ENCODE results near the gene SPTAN1.

DNA sequence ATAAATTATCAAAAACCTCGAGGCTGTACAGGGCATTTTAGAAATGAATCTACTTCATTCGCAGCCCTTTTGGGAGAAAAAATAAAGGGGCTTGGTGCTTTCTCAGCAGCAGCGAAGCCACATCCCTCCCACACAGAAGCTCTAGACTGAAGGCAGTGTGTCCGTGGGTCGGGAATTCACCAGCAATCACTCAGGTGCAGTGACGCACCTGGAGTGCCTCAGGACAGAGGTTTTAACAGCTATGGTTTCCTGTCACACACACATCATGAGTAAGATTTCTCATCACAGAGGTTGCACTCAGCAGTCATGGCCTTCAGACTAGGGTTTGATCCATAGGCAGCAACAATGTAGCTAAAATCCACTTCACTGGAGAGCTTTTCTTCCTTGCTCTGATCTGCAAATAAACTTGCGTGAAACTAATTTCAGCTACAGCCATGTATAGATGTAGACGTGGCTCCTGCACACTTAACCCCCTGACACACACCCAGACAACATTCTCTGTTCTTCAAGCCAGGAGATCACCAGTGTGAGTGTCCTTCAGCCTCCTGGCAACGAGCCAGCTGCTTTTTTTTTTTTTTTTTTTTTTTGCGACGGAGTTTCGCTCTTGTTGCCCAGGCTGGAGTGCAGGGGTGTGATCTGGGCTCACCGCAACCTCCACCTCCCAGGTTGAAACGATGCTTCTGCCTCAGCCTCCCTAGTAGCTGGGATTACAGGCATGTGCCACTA, 69.5 kb downstream of the SPTAN1 start:
- no peak for TF ChIP-seq POLR2A (IDR thresholded peaks at IDR 0.05; ENCODE audit: low read depth, low read length)
- TF ChIP-seq TAF1 (IDR thresholded peaks at IDR 0.05; ENCODE audit: borderline replicate concordance, low read depth, low read length): no peak
- TF ChIP-seq POLR2AphosphoS5 (IDR thresholded peaks at IDR 0.05; ENCODE audit: low read depth, low read length): no peak

All from GM12892 (cell line).